NCI-H146 treated with DMSO at 0.1 percent for 48 hours (cell line): ENCODE measurements around the gene VIPAS39.
A peak's percentile ranks its signal among the peaks of the same experiment; 100 is the strongest.

Experiments
- DNase-seq: peaks from one replicate; lab custom pipeline; 2025; ENCODE audit not compliant: unreplicated experiment; lab: John Stamatoyannopoulos, UW

Gene VIPAS39

GRCh38 chr14:77406718-77407117, 50.7 kb downstream of the VIPAS39 start:
- DNase-seq, result no peak

DNA sequence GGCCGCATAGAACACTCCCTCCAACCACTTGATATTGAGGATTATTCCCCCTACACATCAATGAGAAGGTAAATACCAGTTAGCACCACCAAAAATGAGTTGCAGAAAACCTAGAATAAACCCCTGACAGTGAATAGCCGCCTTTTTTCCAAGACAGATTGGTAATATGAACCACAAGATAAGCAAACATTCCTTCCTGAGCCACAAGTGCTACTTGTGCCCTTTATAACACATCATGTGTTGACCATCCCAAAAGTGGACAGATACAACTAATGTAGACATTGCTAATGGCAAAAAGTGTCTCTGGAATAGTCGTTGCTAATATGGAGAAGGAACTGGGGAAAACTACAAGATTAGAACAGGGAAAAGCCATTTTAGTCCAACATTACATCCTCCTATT, 51.3 kb downstream of the VIPAS39 start:
- DNase-seq, result no peak

DNA sequence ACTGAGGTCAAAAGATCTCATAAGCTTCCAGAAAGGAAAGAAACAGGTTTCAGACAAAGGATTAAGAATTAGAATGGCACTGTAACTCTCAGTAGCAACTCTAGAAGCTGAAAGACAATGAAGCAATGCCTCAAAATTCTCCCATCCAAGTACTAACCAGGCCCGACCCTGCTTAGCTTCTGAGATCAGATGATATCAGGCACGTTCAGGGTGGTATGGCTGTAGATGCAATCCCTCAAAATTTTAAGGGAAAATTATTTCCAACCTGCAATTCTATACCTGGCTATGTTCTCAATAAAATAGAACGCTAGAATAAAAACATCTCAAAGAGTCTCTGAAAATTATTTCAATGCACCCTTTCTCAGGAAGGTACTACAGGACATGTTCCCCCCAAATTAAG, 53.6 kb downstream of the VIPAS39 start:
- DNase-seq, result no peak

GRCh38 chr14:77400216-77400615, 57.2 kb downstream of the VIPAS39 start:
- DNase-seq, result no peak

DNA sequence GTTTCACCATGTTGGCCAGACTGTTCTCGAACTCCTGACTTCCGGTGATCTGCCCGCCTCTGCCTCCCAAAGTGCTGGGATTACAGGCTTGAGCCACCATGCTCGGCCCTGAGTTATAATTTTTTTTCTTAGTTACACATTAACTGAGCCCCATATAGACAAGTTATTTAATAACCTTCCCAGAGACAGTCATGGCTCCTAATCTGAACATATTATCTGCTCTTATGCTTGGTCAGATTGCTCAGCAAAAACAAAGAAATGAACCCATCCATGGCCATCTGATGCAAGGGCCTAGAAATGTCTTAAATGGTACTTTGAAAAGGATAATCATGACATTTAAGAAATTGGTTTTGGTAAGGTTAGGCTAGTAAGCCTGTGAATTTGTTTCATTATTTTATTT, 67.2 kb downstream of the VIPAS39 start:
- DNase-seq, result no peak

- no peak for DNase-seq
Observed at GRCh38 chr14:77378701-77379100, 78.7 kb downstream of the VIPAS39 start.

- DNase-seq, result no peak
Observed at GRCh38 chr14:77377502-77377844, 79.9 kb downstream of the VIPAS39 start.

DNA sequence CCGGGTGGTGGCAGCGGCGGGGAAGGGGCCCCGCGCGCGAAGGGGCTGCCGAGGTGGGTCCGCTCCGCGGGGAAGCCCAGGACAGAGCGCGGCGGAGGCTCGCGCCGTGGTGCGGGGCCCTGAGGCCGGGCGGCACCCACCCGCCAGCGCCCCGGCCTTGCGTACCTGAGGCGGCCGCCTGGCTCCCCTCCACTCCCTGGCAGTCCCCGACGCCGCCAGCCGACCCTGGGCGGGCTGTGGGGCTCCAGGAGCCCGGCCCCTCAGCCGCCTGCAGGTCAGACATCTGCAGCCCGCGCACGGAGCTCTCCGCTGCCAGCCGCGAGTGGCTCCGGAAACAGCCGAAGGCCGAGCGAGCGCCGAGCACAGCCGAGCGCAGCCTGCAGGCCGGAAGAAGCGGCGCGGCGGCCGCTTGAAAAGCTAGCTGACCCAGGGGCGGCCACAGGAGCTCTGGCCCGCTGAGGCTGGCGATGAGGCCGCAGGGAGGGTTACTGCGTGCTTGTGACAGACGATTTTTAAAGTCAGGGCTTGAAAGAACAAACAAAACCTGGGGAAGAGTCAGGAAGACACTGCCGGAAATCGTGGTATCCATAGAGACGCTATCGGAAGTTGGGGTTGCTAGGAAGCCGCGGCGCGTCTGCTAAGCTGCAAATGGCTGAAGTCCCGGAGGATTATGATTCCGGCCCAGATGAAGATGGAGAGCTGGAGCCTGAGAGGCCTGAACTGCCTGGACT, 80.5 kb downstream of the VIPAS39 start, which contains the start of the genes SAMD15 and TMED8:
TSS of gene SAMD15 (plus strand) at position 609 of the 731 bp plus-strand sequence. CDS start at position 649, 40 bp downstream.
TSS of gene TMED8 (minus strand) at position 324 of the 731 bp plus-strand sequence. CDS start at position 283, 41 bp downstream.
- DNase-seq, result peak; percentile 56
